Spinal cord (tissue), 10 donors: ENCODE results near the gene GAPVD1. TPM values are rescaled to one million over a fixed set of nuclear protein-coding genes. Genes with fewer than 3 reads are reported as not detected.
A peak's percentile ranks its signal among the peaks of the same experiment; 100 is the strongest.
"Not testable (repeated sequence)": the region's sequence is repeated elsewhere in the genome, so short reads cannot be mapped to it uniquely, and the experiment has no call there.

Experiments
- DNase-seq, 6 donors: peaks; one replicate each; pipeline versions ENCODE4 v3.0.0 to v3.0.0-alpha.2; 2013 to 2015; ENCODE audit warnings: low spot score in 6 of 6, low read depth in 4 of 6
- H3K27ac ChIP-seq: one replicate; pipeline ENCODE4 v1.5.1; 2013; ENCODE audit warnings: low read depth, low read length, control low read depth
- H3K27me3 ChIP-seq: one replicate; pipeline ENCODE4 v1.6.1; 2013; ENCODE audit warnings: low read length; ENCODE audit not compliant: control insufficient read depth, insufficient read depth
- H3K36me3 ChIP-seq: one replicate; pipeline ENCODE4 v1.6.1; 2013; ENCODE audit warnings: low read length; ENCODE audit not compliant: control insufficient read depth, insufficient read depth
- H3K4me1 ChIP-seq: one replicate; pipeline ENCODE4 v1.6.1; 2013; ENCODE audit warnings: low read length; ENCODE audit not compliant: control insufficient read depth, insufficient read depth
- H3K4me3 ChIP-seq: one replicate; pipeline ENCODE4 v1.5.1; 2013; ENCODE audit warnings: low read depth, low read length, control low read depth
- H3K9me3 ChIP-seq: one replicate; pipeline ENCODE4 v1.6.1; 2013; ENCODE audit warnings: low read length; ENCODE audit not compliant: control insufficient read depth, insufficient read depth
- WGBS: methylation state at CpG from one replicate; pipeline ENCODE4 v1.1.5; 2013; ENCODE audit warnings: missing lambda C conversion rate; ENCODE audit not compliant: insufficient coverage; 5-methylcytosine and 5-hydroxymethylcytosine counted together
- long read RNA-seq, 4 donors: transcript quantifications; one replicate each; lab custom pipeline, GENCODE V29; 2026
- polyA plus RNA-seq, 2 donors: library from polyadenylated mRNA; unstranded; fragments of 120-200 nt; gene quantifications; one replicate each; pipeline ENCODE4 v1.2.1, GENCODE V29; 2013; ENCODE audit not compliant: insufficient read length in 2 of 2
- total RNA-seq, 2 donors: library from RNA; depleted of rRNA in 1 of 2; stranded (reverse); fragments of 120-200 nt in 1 of 2; fragments of >200 nt in 1 of 2; gene quantifications; one replicate each; pipeline versions ENCODE4 v1.2.3 to v1.2.4, GENCODE V29; 2013 to 2014
- donor health status: healthy.

The GAPVD1 gene
- total RNA-seq (10 to 100 TPM; 52.1 to 91.4 TPM), polyA plus RNA-seq (10 to 100 TPM; 35.2 to 38.2 TPM)
- long read RNA-seq, donor 1, partial matches to known transcripts = 5 of 6 reads
- long read RNA-seq, donor 1, other reads (novel, unspliced or antisense) = 0 of 6 reads
- long read RNA-seq, donor 2 = 0 reads
- long read RNA-seq, donor 3 = 0 reads
- long read RNA-seq, donor 4 = 0 reads

- Histone ChIP-seq H3K27ac (peak within 1 kb of the TSS; percentile 79), H3K9me3 (no peaks in the 10 kb centered on the region), H3K36me3 (peaks cover 16% of the 10 kb centered on the region), H3K4me3 (peak within 1 kb of the TSS; percentile 96), H3K4me1 (peaks cover 17% of the 10 kb centered on the region), H3K27me3 (no peaks in the 10 kb centered on the region)
- WGBS = under 1% methylated on average over 69 of the region's 72 CpGs
- peak; percentile 81 to 96 (median 85) for DNase-seq
These were observed at the start of gene GAPVD1 for GRCh38 chr9:125261501-125262293. Gene GAPVD1, plus strand, starts transcription at chr9:125261826. Its CDS starts 37,096 bp downstream, at chr9:125298922.

DNA sequence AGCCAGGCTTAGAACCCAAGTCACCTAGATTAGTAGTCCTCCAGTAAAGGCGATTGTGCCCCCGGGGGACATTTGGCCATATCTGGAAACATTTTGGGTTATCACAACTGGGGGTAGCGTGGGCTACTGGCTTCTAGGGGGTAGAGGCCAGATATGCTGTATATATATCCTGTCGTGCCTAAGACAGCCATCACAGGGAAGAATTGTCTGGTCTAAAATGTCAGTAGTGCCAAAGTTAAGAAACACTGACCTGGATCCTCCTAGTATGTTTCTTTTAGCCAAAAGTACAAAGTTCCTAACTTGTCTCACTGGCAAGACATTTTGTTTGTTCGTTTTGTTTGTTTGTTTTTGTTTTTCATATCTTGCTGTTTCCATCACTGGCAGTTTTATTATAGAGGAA lies 47.4 kb upstream of the GAPVD1 start:
- 97% methylated on average over 3 of the region's 5 CpGs for WGBS
- H3K27me3 ChIP-seq = no peaks in the 10 kb centered on the region
- no peak overlapping the region for H3K27ac ChIP-seq
- DNase-seq = no peak
- no peaks in the 10 kb centered on the region for H3K9me3 ChIP-seq
- H3K4me1 ChIP-seq = no peaks in the 10 kb centered on the region
- peaks cover 25% of the 10 kb centered on the region for H3K36me3 ChIP-seq
- no peak overlapping the region for H3K4me3 ChIP-seq

DNA sequence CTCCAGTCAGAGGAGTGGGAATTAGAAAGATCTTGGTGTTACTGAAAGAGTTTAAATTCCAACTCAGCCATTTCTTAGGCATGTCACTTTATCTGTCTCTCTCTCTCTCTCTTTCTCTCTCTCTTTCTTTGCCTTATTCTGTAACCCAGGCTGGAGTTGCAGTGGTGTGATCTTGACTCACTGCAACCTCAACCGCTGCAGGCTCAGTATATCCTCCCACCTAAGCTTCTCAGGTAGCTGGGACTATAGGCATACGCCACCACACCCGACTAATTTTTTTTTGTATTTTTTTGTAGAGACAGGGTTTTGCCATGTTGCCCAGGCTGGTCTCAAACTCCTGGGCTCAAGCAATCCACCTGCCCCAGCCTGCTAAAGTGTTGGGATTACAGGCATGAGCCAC lies 43.0 kb upstream of the GAPVD1 start:
- Histone ChIP-seq H3K4me3 (no peak overlapping the region), H3K27me3 (no peaks in the 10 kb centered on the region), H3K36me3 (peaks cover 29% of the 10 kb centered on the region), H3K9me3 (no peaks in the 10 kb centered on the region), H3K4me1 (no peaks in the 10 kb centered on the region), H3K27ac (no peak overlapping the region)
- no peak for DNase-seq
- WGBS = 100% methylated on average over 1 of the region's 3 CpGs

- H3K9me3 ChIP-seq, H3K27me3 ChIP-seq, DNase-seq, H3K27ac ChIP-seq, H3K4me3 ChIP-seq, H3K4me1 ChIP-seq: not testable (repeated sequence)
- peaks cover 44% of the 10 kb centered on the region for H3K36me3 ChIP-seq
These were observed 36.8 kb upstream of the GAPVD1 start for GRCh38 chr9:125224858-125225257.

- Histone ChIP-seq H3K9me3 (no peaks in the 10 kb centered on the region), H3K4me1 (no peaks in the 10 kb centered on the region), H3K36me3 (peaks cover 40% of the 10 kb centered on the region), H3K27me3 (no peaks in the 10 kb centered on the region), H3K27ac (no peak overlapping the region), H3K4me3 (no peak overlapping the region)
- DNase-seq = no peak
- 100% methylated on average over 1 of the region's 6 CpGs for WGBS
These were observed 33.9 kb upstream of the GAPVD1 start for GRCh38 chr9:125227761-125228160.

DNA sequence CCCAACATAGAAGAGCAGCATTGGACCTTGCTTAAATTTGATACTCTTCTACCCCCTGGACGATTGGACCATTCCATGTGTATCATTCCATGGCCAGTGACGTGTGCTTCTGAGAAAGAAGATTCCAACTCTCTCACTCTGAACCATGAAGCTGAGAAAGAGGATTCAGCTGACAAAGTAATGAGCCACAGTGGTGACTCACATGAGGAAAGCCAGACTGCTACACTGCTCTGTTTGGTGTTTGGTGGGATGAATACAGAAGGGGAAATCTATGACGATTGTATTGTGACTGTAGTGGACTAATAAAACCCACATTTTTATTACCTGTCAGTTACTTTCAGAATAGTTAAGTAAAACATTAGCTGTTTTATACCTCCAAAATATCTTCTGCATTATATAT lies 27.9 kb upstream of the GAPVD1 start:
- Histone ChIP-seq H3K27ac (no peak overlapping the region), H3K36me3 (peaks cover 52% of the 10 kb centered on the region)
- WGBS = 80% methylated on average over 2 of the region's 3 CpGs

DNA sequence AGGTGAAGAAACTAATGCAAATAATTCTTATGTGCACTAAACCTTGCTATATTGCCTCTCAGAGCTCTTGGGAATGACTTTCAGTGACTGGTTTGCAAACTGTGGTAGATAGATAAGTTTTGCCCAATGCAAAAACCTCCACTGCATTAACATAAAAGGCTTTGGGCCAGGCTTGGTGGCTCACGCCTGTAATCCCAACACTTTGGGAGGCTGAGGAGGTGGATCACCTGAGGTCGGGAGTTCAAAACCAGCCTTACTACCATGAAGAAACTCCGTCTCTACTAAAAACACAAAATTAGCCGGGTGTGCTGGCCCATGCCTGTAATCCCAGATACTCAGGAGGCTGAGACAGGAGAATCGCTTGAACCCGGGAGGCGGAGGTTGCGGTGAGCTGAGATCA lies 27.5 kb upstream of the GAPVD1 start:
- not testable (repeated sequence) for H3K27me3 ChIP-seq, H3K4me1 ChIP-seq, H3K4me3 ChIP-seq, H3K27ac ChIP-seq, DNase-seq, H3K9me3 ChIP-seq
- peaks cover 52% of the 10 kb centered on the region for H3K36me3 ChIP-seq
- 100% methylated on average over 1 of the region's 8 CpGs for WGBS

More for the DNA sequence above, 27.9 kb upstream of the GAPVD1 start:
- H3K27me3 ChIP-seq = no peaks in the 10 kb centered on the region
- DNase-seq = no peak
- H3K9me3 ChIP-seq = no peaks in the 10 kb centered on the region
- H3K4me1 ChIP-seq = peaks cover 9% of the 10 kb centered on the region
- H3K4me3 ChIP-seq = no peak overlapping the region

- peaks cover 16% of the 10 kb centered on the region for H3K4me1 ChIP-seq
These were observed 25.7 kb upstream of the GAPVD1 start for GRCh38 chr9:125235804-125236519.

GRCh38 chr9:125236520-125237159 lies 25.0 kb upstream of the GAPVD1 start:
- H3K27me3 ChIP-seq, H3K27ac ChIP-seq, H3K4me3 ChIP-seq, DNase-seq, H3K9me3 ChIP-seq: not testable (repeated sequence)
- no CpG with 5 or more reads among the region's 5 CpGs for WGBS
- H3K36me3 ChIP-seq = peaks cover 51% of the 10 kb centered on the region
- peaks cover 16% of the 10 kb centered on the region for H3K4me1 ChIP-seq

More at GRCh38 chr9:125235804-125236519, 25.7 kb upstream of the GAPVD1 start:
- H3K27me3 ChIP-seq = no peaks in the 10 kb centered on the region
- no peaks in the 10 kb centered on the region for H3K9me3 ChIP-seq
- no peak overlapping the region for H3K27ac ChIP-seq
- WGBS = 76% methylated on average over 3 of the region's 5 CpGs
- no peak for DNase-seq
- H3K4me3 ChIP-seq = no peak overlapping the region
- H3K36me3 ChIP-seq = peaks cover 54% of the 10 kb centered on the region
